ENCODE data around the gene CARMIL1.

CARMIL1 gene

DNA sequence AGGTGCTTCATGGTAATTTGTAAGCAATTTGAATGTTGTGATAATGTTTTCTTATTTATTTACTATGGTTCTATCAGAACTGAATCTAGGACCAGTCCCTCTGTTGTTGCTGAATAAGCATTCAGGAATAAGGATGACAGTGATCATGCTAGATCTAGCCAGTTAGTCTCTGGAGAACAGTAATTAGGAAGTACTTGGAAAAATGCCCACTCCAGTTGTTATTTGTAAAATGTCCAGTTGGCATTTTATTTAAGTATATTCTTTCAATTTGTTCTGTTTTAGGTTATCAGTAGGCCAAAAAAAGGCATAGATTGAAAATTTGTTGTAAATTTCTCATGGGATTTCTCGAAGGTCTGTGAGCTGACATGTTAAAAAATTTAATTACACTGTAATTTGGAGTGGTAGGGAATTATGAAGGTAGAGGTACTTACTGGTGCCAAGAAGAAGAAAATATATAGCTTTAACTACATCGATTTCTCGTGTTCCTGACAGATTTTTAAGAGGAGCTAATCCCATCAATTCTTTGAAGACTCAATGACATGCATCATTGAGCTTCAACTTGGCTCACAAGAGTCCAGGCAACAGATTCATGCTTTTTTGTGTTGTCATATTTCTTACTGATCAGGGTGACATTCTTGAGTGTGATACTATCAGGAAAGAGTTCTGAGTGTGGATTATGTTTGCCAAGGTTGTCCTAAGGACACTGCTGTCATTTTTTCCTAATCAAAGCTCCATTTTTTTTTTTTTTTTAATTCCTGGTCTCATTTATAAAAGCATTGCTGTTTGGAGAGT, 177.3 kb downstream of the CARMIL1 start:
- H3K4me3 ChIP-seq (ENCODE audit: low read depth, low read length), result no peak overlapping the region
- no peak for DNase-seq (ENCODE audit: low read depth)
- TF ChIP-seq, protein P1, sequence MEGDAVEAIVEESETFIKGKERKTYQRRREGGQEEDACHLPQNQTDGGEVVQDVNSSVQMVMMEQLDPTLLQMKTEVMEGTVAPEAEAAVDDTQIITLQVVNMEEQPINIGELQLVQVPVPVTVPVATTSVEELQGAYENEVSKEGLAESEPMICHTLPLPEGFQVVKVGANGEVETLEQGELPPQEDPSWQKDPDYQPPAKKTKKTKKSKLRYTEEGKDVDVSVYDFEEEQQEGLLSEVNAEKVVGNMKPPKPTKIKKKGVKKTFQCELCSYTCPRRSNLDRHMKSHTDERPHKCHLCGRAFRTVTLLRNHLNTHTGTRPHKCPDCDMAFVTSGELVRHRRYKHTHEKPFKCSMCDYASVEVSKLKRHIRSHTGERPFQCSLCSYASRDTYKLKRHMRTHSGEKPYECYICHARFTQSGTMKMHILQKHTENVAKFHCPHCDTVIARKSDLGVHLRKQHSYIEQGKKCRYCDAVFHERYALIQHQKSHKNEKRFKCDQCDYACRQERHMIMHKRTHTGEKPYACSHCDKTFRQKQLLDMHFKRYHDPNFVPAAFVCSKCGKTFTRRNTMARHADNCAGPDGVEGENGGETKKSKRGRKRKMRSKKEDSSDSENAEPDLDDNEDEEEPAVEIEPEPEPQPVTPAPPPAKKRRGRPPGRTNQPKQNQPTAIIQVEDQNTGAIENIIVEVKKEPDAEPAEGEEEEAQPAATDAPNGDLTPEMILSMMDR (conservative IDR thresholded peaks at IDR 0.05; ENCODE audit: low read depth, low read length), result no peak

DNA sequence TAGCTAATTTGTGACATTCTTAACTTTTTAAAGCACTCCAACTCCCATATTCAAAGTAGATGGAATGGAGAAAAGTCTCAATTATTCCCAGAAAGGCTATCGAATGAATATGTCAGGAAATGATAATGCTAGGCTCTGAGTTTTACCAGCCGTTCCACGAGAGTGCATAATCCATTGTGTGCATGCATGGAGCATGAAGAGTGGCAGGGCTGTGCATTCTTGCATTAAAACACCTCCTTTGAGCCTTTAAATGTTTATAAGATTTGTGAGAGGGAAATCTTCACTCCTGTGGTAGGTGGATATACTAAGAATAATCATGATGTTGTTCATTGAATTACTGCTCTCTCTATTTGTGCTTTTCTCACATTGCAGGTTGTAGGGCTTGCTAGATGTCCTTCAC, 178.3 kb downstream of the CARMIL1 start:
- no peak for DNase-seq (ENCODE audit: low read depth)
- TF ChIP-seq, protein P1 (conservative IDR thresholded peaks at IDR 0.05; ENCODE audit: low read depth, low read length), result no peak
- no peak overlapping the region for H3K4me3 ChIP-seq (ENCODE audit: low read depth, low read length)

DNA sequence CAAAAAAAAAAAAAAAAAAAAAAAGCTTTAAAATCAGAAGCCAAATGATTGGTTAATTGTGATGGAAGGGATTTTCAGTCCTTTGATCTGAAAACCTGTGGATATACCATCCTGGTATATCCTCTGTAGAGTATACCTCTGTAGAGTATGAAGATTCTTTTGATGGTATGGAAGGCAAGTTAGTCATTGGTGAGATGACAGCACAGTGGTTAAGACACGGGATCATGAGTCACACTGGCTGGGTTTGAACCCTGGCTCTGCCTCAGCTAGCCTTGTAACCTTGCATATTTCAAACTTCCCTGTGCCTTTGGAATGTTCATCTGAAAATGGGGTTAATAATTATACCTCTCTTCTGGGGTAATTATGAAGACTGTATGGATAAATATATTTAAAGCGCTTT, 179.3 kb downstream of the CARMIL1 start:
- no peak overlapping the region for H3K4me3 ChIP-seq (ENCODE audit: low read depth, low read length)
- peak; percentile 83 for DNase-seq (ENCODE audit: low read depth)
- TF ChIP-seq, protein P1 (conservative IDR thresholded peaks at IDR 0.05; ENCODE audit: low read depth, low read length), result no peak

DNA sequence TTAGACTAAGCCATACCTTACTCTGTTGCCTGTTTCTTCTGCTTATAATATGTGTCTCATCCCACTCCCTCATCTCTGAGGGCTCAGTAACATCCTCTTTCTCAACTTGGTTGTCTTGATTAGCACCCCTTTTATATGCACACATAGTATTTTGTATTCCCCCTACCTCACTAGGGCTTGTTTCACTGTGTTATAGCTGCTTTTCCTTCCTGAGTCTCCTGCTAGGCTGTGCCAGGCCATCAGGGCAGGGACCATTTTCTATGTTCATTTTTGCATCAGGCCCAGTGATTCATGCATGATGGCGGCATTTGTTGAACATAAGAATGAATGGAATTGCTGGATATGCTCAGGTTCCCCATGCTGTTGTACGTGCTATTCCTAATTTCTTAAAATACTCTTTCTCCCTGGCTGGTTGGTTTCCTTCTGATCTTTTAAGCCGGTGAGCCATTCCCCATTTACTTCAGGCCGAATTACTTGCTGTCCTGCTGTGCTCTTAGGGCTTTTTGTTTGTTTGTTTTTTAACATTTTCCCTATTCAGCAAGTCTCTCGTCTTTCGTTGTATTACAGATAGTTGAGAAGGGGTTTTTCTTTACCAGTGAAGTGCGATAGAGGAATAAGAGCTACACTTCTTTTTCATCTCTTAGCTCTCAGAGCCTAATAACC, 183.2 kb downstream of the CARMIL1 start:
- H3K4me3 ChIP-seq (ENCODE audit: low read depth, low read length), result no peak overlapping the region
- TF ChIP-seq, protein P1 (conservative IDR thresholded peaks at IDR 0.05; ENCODE audit: low read depth, low read length), result no peak
- no peak for DNase-seq (ENCODE audit: low read depth)

DNA sequence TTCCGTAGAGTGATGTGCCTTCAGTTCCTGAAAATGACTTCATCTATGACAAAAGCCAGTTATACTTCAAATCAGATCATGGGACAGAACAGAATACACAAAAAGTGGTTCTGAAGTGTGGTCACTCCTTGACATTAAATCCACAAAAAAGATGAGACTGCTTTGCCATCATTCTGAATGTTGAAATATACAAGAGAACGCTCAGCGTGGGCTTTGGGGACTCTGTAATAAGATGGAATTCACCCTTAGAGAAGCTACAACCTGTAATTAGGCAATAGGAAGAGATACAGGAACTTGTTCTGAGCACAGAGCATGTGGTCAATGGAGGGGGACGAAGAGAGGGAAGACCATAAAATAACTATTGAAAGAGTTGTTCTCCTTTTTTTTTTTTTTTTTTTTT, 184.3 kb downstream of the CARMIL1 start:
- TF ChIP-seq, protein P1 (conservative IDR thresholded peaks at IDR 0.05; ENCODE audit: low read depth, low read length), result no peak
- H3K4me3 ChIP-seq (ENCODE audit: low read depth, low read length), result no peak overlapping the region
- no peak for DNase-seq (ENCODE audit: low read depth)

DNA sequence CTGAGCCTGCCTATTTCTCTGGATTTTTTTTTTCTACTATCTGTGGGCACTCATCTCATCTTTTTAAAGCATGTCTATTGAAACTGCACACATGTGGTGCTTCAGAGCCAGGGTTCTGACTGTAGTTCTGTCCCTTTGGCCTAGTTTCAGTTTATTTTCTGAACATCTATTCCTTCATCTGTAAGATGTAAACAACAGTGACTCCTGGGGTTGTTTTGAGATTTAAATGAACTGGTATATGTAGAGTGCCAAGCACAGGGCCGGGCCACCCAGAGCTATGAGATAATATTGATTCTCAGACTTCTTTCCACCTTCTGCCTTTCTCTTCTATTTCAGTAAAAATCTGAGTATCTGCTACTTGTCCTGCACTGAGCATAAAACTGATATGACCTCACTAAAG, 185.1 kb downstream of the CARMIL1 start:
- no peak overlapping the region for H3K4me3 ChIP-seq (ENCODE audit: low read depth, low read length)
- no peak for DNase-seq (ENCODE audit: low read depth)
- TF ChIP-seq, protein P1 (conservative IDR thresholded peaks at IDR 0.05; ENCODE audit: low read depth, low read length), result no peak

Measured in choroid plexus epithelial cell (primary cell).